ENCODE results near the gene KRTCAP3.
A peak's percentile ranks its signal among the peaks of the same experiment; 100 is the strongest.
"Not testable (repeated sequence)": the region's sequence is repeated elsewhere in the genome, so short reads cannot be mapped to it uniquely, and the experiment has no call there.

KRTCAP3 gene, protein sequence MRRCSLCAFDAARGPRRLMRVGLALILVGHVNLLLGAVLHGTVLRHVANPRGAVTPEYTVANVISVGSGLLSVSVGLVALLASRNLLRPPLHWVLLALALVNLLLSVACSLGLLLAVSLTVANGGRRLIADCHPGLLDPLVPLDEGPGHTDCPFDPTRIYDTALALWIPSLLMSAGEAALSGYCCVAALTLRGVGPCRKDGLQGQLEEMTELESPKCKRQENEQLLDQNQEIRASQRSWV

DNA sequence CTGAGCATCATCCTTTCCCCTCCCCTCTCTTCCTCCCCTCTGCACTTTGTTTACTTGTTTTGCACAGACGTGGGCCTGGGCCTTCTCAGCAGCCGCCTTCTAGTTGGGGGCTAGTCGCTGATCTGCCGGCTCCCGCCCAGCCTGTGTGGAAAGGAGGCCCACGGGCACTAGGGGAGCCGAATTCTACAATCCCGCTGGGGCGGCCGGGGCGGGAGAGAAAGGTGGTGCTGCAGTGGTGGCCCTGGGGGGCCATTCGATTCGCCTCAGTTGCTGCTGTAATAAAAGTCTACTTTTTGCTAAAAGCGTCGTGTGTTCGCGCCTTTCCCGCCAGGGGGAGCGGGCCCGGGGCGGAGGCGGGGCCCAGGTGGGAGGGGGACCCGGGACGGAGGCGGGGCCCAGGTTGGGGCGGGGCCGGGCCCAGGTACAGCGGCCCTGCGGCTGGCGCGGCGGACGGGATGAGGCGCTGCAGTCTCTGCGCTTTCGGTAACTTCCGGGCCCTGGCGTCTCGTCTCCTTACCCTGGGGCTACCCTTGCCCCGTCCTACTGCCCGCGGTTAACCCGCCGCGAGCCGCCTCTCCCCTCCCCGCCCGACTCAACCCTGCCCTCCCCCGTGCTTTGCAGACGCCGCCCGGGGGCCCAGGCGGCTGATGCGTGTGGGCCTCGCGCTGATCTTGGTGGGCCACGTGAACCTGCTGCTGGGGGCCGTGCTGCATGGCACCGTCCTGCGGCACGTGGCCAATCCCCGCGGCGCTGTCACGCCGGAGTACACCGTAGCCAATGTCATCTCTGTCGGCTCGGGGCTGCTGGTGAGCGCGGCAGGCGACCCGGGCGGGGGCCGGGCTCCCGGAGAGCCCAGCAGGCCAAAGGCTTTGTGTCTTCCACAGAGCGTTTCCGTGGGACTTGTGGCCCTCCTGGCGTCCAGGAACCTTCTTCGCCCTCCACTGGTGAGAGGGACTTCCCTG is at the start of gene KRTCAP3:
Gene KRTCAP3, plus strand, starts transcription at position 424 of the 962 bp plus-strand sequence. Its CDS starts 32 bp downstream, at position 456.
- DNase-seq: peak; percentile 23

DNA sequence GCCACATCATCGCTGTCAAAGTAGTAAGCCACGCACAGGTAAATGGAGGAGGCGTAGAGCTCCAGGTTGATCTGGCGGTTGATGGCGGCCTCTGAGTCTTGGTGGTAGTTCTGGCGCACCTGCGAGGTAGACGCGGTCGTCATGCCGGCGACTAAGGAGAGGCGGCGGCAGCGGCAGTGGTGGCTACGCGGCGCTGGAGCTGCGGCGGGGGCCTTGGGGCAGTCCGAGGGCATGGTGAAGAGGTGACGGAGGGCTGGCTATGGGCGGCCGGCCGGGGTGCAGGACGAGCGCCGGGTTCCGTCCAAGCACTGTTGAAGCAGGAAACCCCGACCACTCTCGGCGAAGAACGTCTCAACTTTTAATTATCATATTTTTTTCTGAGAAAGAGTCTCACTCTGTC is 49.0 kb upstream of the KRTCAP3 start:
- no peak for DNase-seq

DNA sequence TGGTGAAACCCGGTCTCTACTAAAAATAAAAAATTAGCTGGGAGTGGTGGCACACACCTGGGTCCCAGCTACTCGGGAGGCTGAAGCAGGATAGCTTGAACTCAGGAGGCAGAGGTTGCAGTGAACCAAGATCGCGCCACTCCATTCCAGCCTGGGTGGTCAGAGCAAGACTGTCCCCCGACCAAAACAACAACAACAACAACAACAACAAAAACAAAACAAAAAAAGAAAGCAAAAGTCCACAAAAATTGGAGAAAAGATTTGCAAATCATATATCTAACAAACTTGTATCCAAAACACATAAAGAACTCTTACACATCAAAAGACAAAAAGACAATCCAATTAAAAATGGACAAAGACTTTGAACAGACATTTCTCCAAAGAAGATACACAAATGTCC is 43.2 kb upstream of the KRTCAP3 start:
- no peak for DNase-seq

- DNase-seq: no peak
These were observed 41.6 kb upstream of the KRTCAP3 start for GRCh38 chr2:27400348-27401135.

GRCh38 chr2:27407798-27408491 is 34.2 kb upstream of the KRTCAP3 start:
- DNase-seq: no peak

GRCh38 chr2:27408601-27409320 is 33.4 kb upstream of the KRTCAP3 start:
- DNase-seq: peak; percentile 27

GRCh38 chr2:27409321-27410073 is 32.7 kb upstream of the KRTCAP3 start, which contains the start of gene PPM1G:
Gene PPM1G, minus strand, starts transcription at chr2:27409591. Its CDS starts 169 bp downstream, at chr2:27409422.
- DNase-seq: peak; percentile 96

GRCh38 chr2:27412419-27413152 is 29.6 kb upstream of the KRTCAP3 start:
- no peak for DNase-seq

DNA sequence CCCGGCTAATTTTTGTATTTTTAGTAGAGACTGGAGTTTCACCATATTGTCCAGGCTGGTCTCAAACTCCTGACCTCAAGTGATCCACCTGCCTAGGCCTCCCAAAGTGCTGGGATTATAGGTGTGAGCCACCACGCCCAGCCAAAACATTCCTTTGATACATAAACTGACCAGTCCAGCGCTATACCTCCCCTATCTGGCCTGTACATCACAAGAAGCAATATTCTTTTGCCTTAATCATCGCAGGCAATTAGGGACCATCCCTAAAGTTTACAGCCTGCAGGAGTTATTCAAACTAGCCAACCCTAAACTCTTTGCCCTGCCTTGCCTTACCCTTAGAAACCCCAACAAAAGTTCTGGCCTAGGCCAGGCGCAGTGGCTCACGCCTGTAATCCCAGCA is 26.0 kb upstream of the KRTCAP3 start:
- no peak for DNase-seq

DNA sequence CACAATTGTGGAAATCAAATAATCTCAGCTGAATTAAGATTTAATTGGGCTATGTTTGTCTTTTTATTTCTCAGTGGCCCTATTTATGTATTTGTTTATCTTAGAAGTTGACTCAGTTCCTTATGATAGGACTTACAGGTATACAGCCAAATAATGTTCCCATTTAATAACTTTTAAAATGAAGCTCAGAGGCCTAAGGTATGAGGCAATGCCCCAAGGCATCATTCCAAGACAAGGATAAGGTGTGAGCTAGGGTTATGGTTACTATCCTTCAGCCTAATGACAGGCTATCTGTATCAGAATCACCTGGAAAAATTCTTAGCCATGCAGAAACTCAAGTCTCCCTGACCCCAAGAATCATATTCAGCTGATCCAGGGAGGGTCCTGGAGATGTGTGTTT is 21.2 kb upstream of the KRTCAP3 start:
- DNase-seq: no peak

DNA sequence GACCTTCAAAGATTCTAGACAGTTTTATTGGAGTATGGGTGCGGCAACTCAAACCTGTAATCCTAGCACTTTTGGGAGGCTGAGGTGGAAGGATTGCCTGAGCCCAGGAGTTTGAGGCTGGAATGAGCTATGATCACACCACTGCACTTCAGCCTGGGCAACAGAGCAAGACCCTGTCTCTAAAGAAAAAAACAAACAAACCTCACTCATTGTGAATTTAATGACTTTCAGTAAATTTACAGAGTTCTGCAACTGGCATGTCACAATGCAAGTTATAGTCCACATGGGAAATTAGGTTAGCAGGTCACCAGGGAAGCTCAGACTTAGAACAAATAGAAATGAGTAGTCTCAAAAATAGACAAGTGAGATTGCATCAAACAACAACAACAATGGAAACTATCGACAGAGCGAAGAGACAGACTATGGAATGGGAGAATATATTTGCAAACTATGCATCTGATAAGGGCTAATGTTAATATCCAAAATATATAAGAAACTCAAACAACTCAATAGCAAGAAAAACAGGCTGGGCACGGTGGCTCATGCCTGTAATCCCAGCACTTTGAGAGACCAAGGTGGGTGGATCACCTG is 20.4 kb upstream of the KRTCAP3 start:
- DNase-seq: no peak

GRCh38 chr2:27422958-27423357 is 19.2 kb upstream of the KRTCAP3 start:
- DNase-seq: no peak

DNA sequence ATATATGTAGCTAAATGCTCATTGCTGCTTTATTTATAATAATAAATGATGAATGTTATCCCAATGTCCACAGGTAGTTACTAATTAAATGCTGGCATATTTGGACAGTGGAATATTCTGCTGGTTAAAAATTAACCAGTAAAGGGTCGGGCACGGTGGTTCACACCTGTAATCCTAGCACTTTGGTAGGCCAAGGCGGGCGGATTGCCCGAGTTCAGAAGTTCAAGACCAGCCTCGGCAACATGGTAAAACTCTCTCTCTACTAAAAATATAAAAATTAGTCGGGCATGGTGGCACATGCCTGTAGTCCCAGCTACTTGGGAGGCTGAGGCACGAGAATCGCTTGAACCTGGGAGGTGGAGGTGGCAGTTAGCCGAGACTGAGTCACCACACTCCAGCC is 17.1 kb upstream of the KRTCAP3 start:
- not testable (repeated sequence) for DNase-seq

- no peak for DNase-seq
These were observed 14.3 kb upstream of the KRTCAP3 start for GRCh38 chr2:27427863-27428212.

GRCh38 chr2:27428213-27428977 is 13.8 kb upstream of the KRTCAP3 start, which contains the start of gene NRBP1:
Gene NRBP1, plus strand, starts transcription at chr2:27428631. Its CDS starts 4,643 bp downstream, at chr2:27433274.
- peak; percentile 89 for DNase-seq

- DNase-seq: peak; percentile 74
These were observed 13.1 kb upstream of the KRTCAP3 start for GRCh38 chr2:27428978-27429541.

DNA sequence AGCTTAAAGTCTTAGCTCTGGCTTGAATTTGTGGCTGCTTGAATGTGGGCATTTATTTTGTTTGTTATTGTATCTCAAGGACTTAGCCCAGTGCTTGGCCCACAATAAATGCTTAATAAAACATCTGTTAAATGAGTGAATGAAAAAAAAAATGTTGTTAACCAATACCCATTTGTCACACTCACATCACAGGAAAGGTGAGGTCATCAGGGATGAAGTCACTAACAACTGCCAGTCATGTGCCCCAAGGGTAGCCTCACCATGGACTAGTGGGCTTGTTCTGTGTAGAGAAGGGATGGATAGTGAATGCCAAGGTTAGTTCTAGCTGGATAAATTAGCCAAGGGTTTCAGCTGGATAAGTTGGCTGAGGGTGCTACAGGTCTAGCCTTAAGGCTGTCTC is 10.8 kb upstream of the KRTCAP3 start:
- DNase-seq: peak; percentile 48

GRCh38 chr2:27435628-27436027 is 6.6 kb upstream of the KRTCAP3 start:
- no peak for DNase-seq

All from stimulated activated CD4-positive, alpha-beta T cell treated with anti-CD3 and anti-CD28 coated beads, Interleukin-1b, Interleukin-23, amount 100 ng/mL, for 48 hours (primary cell).